ENCODE results near the gene CEMP1.

The CEMP1 gene

GRCh38 chr16:2483939-2484897, 47.0 kb downstream of the CEMP1 start:
- no peak for DNase-seq

- DNase-seq, result no peak
Measured at GRCh38 chr16:2482708-2483534, 48.3 kb downstream of the CEMP1 start.

GRCh38 chr16:2482249-2482648, 49.0 kb downstream of the CEMP1 start:
- DNase-seq, result no peak

GRCh38 chr16:2481676-2482075, 49.5 kb downstream of the CEMP1 start:
- no peak for DNase-seq

- no peak for DNase-seq
Measured at GRCh38 chr16:2480948-2481347, 50.3 kb downstream of the CEMP1 start.

Measured in inflammatory macrophage treated with lipopolysaccharide for 1 hour (primary cell).